ENCODE results near the gene RAI14.

The RAI14 gene

GRCh38 chr5:34676416-34676815 is 20.3 kb downstream of the RAI14 start:
- Histone ChIP-seq H4K20me1 (ENCODE audit: insufficient read depth, low read length) (peaks cover 47% of the 10 kb centered on the region), H3K27ac (ENCODE audit: low read length) (no peak overlapping the region)

DNA sequence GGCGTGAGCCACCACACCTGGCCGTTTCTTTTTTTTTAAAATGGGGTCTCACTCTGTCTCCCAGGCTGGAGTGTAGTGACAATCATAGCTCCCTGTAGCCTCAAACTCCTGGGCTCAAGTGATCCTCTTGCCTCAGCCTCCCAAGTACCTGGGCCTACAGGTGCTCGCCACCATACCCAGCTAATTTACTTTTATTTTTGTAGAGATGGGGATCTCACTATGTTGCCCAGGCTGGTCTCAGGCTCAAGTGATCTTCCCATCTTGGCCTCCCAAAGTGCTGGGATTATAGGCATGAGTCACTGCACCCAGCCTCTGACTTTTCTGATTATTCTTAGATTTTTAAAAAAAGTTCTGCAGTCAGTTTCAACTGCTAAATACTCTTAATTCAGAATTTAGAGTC is 21.3 kb downstream of the RAI14 start:
- Histone ChIP-seq H3K27ac (ENCODE audit: low read length) (no peak overlapping the region), H3K79me2 (ENCODE audit: low read length) (peaks cover 90% of the 10 kb centered on the region), H3K4me1 (ENCODE audit: low read length) (no peaks in the 10 kb centered on the region), H4K20me1 (ENCODE audit: insufficient read depth, low read length) (peaks cover 41% of the 10 kb centered on the region), H3K9me3 (ENCODE audit: insufficient read depth, low read length) (no peaks in the 10 kb centered on the region), H3K36me3 (replicated peaks; ENCODE audit: low read depth, low read length) (peaks cover 6% of the 10 kb centered on the region), H3K4me3 (ENCODE audit: low read length) (no peak overlapping the region), H3K9ac (ENCODE audit: low read length) (no peak overlapping the region), H3K27me3 (ENCODE audit: low read depth, low read length) (no peaks in the 10 kb centered on the region), H2AFZ (ENCODE audit: low read depth, low read length) (no peak overlapping the region), H3K4me2 (ENCODE audit: low read length) (no peak overlapping the region)
- TF ChIP-seq, protein P1, sequence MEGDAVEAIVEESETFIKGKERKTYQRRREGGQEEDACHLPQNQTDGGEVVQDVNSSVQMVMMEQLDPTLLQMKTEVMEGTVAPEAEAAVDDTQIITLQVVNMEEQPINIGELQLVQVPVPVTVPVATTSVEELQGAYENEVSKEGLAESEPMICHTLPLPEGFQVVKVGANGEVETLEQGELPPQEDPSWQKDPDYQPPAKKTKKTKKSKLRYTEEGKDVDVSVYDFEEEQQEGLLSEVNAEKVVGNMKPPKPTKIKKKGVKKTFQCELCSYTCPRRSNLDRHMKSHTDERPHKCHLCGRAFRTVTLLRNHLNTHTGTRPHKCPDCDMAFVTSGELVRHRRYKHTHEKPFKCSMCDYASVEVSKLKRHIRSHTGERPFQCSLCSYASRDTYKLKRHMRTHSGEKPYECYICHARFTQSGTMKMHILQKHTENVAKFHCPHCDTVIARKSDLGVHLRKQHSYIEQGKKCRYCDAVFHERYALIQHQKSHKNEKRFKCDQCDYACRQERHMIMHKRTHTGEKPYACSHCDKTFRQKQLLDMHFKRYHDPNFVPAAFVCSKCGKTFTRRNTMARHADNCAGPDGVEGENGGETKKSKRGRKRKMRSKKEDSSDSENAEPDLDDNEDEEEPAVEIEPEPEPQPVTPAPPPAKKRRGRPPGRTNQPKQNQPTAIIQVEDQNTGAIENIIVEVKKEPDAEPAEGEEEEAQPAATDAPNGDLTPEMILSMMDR (IDR thresholded peaks at IDR 0.05; ENCODE audit: low read depth, low read length), result no peak
- no peak for TF ChIP-seq EZH2phosphoT487 (IDR thresholded peaks at IDR 0.05; ENCODE audit: low read depth)

More at GRCh38 chr5:34676416-34676815, 20.3 kb downstream of the RAI14 start:
- peaks cover 91% of the 10 kb centered on the region for H3K79me2 ChIP-seq (ENCODE audit: low read length)
- H2AFZ ChIP-seq (ENCODE audit: low read depth, low read length), result no peak overlapping the region
- H3K4me1 ChIP-seq (ENCODE audit: low read length), result no peaks in the 10 kb centered on the region
- TF ChIP-seq, protein P1 (IDR thresholded peaks at IDR 0.05; ENCODE audit: low read depth, low read length), result no peak
- TF ChIP-seq EZH2phosphoT487 (IDR thresholded peaks at IDR 0.05; ENCODE audit: low read depth), result no peak
- no peak overlapping the region for H3K4me3 ChIP-seq (ENCODE audit: low read length)
- H3K4me2 ChIP-seq (ENCODE audit: low read length), result no peak overlapping the region
- no peaks in the 10 kb centered on the region for H3K9me3 ChIP-seq (ENCODE audit: insufficient read depth, low read length)
- H3K27me3 ChIP-seq (ENCODE audit: low read depth, low read length), result no peaks in the 10 kb centered on the region
- H3K36me3 ChIP-seq (replicated peaks; ENCODE audit: low read depth, low read length), result peaks cover 6% of the 10 kb centered on the region
- no peak overlapping the region for H3K9ac ChIP-seq (ENCODE audit: low read length)

DNA sequence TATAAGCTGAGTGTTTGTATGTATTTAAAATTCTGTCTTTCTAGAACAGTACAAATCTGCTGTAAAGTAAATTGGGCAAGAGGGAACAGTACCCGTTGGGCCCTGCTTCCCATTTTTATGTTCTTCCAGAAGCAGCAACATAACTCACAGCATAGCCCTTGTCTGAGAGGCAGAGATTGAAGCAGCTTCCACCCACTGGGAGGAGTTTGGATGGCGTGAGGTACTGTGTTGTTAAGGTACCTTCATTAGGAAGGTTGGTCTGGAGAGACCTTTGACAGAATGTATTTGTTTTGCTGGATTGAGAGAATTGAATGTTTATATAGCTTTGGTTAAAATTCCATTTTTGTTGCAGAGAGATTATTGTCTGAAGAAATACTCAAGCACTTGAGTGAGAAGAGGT is 24.8 kb downstream of the RAI14 start:
- H3K79me2 ChIP-seq (ENCODE audit: low read length), result peaks cover 97% of the 10 kb centered on the region
- no peak overlapping the region for H3K27ac ChIP-seq (ENCODE audit: low read length)

DNA sequence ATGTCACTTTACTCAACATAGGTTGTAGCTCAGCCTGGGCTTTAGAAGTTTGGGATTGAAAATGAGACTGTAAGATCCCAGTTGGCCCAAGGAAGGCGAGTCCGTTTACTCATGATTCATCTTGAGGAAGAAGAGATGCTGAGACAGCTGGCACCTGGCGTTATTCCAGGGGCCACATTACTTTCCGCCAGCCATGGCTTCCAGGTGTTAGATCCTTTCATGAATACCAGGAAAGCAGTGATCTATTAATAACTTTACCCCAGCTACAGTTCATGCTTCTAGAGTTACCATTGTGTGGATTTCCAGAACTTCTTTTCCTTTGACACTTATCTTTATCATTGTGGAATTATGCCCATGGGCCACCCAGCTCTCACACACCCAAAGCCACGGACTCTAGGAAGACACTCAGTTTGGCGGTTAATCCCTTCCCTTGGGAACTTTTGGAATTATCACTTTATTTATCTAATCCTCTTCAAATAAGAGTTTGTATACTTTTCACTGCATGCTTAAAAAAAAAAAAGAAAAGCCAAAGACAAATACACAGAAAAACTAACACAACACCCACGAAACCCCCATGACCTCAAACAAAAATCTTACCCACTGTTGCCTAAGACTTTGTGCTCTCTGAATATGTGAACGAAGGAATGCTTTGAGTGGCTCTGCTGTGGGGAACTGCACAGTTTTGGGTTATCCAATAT is 26.9 kb downstream of the RAI14 start:
- no peak overlapping the region for H3K4me3 ChIP-seq (ENCODE audit: low read length)
- no peaks in the 10 kb centered on the region for H3K4me1 ChIP-seq (ENCODE audit: low read length)
- H3K27me3 ChIP-seq (ENCODE audit: low read depth, low read length), result no peaks in the 10 kb centered on the region
- H3K4me2 ChIP-seq (ENCODE audit: low read length), result no peak overlapping the region
- H3K9ac ChIP-seq (ENCODE audit: low read length), result no peak overlapping the region
- peaks cover 13% of the 10 kb centered on the region for H3K36me3 ChIP-seq (replicated peaks; ENCODE audit: low read depth, low read length)
- no peaks in the 10 kb centered on the region for H3K9me3 ChIP-seq (ENCODE audit: insufficient read depth, low read length)
- H3K27ac ChIP-seq (ENCODE audit: low read length), result no peak overlapping the region
- H3K79me2 ChIP-seq (ENCODE audit: low read length), result peaks cover 78% of the 10 kb centered on the region
- peaks cover 37% of the 10 kb centered on the region for H4K20me1 ChIP-seq (ENCODE audit: insufficient read depth, low read length)
- TF ChIP-seq EZH2phosphoT487 (IDR thresholded peaks at IDR 0.05; ENCODE audit: low read depth), result no peak
- TF ChIP-seq, protein P1 (IDR thresholded peaks at IDR 0.05; ENCODE audit: low read depth, low read length), result no peak
- H2AFZ ChIP-seq (ENCODE audit: low read depth, low read length), result no peak overlapping the region

More for the DNA sequence above, 24.8 kb downstream of the RAI14 start:
- Histone ChIP-seq H3K4me1 (ENCODE audit: low read length) (no peaks in the 10 kb centered on the region), H3K9ac (ENCODE audit: low read length) (no peak overlapping the region), H3K27me3 (ENCODE audit: low read depth, low read length) (no peaks in the 10 kb centered on the region), H4K20me1 (ENCODE audit: insufficient read depth, low read length) (peaks cover 42% of the 10 kb centered on the region), H3K9me3 (ENCODE audit: insufficient read depth, low read length) (no peaks in the 10 kb centered on the region), H3K4me2 (ENCODE audit: low read length) (no peak overlapping the region), H2AFZ (ENCODE audit: low read depth, low read length) (no peak overlapping the region), H3K36me3 (replicated peaks; ENCODE audit: low read depth, low read length) (peaks cover 3% of the 10 kb centered on the region), H3K4me3 (ENCODE audit: low read length) (no peak overlapping the region)
- no peak for TF ChIP-seq EZH2phosphoT487 (IDR thresholded peaks at IDR 0.05; ENCODE audit: low read depth)
- TF ChIP-seq, protein P1 (IDR thresholded peaks at IDR 0.05; ENCODE audit: low read depth, low read length), result no peak

All from OCI-LY3 (cell line).